Epithelial cell of proximal tubule (primary cell): ENCODE data around the gene MAP4K2. TPM values are rescaled to one million over a fixed set of nuclear protein-coding genes. Genes with fewer than 3 reads are reported as not detected.

Source experiments
- DNase-seq: peaks from one replicate; pipeline ENCODE4 v3.0.0-alpha.2; 2011; ENCODE audit warnings: low read depth
- H3K4me3 ChIP-seq: 2 replicates; pipeline ENCODE4 v1.5.1; 2011; ENCODE audit warnings: low read depth, mild to moderate bottlenecking, low read length
- total RNA-seq: library from RNA; depleted of rRNA; stranded (reverse); fragments of >200 nt; gene quantifications from 2 replicates; pipeline ENCODE4 v1.2.3, GENCODE V29; 2015
- TF ChIP-seq, protein P1 (sequence below): conservative IDR thresholded peaks from 2 replicates; pipeline ENCODE4 v1.5.1; 2012; ENCODE audit warnings: low read depth, mild to moderate bottlenecking, low read length

The MAP4K2 gene
- total RNA-seq, 1 donor from 2014 or later, result 52.4 TPM

DNA sequence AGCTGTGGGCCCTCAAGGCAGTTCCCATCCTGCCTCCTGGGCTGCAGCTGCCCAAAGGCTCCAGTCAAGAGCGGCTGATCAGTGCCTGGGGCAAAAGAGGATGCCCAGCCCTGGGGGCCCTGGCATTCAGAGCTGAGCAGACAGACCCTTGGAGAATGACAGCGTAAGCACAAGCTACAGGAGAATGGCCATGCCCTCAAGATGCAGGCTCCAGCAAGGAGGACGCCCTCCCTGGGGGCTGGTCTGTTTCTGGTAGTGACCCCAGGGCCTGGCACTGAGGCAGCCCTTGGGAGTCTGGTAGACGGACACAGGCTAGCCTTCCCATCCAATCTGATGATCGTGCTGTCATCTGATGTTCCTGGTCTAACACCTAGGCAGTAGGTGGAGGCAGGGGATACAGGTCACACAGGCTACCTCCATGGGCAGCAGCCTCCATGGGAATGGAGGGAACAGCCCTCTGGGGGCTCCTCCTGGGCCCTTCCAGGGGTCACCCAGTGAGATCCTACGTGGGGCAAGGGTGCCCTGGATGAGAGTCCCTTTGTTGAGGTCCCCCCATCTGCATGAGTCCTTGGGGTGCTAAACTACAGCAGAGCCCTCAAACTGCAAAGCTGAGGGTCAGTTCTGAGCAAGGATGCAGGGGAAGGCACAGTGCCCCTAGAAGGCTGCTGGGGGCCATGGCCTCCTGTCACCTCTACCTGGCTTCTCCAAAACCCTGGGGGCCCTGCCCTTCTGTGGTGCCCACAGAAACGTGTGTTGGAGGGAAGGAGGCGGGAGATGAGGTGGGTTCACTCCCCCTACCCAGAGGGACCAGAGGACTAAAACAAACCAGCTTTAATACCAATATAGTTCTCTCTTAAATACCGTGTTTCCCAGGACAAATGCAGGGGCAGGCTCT is 14.4 kb downstream of the MAP4K2 start:
- no peak overlapping the region for H3K4me3 ChIP-seq
- no peak for DNase-seq
- TF ChIP-seq, protein P1, sequence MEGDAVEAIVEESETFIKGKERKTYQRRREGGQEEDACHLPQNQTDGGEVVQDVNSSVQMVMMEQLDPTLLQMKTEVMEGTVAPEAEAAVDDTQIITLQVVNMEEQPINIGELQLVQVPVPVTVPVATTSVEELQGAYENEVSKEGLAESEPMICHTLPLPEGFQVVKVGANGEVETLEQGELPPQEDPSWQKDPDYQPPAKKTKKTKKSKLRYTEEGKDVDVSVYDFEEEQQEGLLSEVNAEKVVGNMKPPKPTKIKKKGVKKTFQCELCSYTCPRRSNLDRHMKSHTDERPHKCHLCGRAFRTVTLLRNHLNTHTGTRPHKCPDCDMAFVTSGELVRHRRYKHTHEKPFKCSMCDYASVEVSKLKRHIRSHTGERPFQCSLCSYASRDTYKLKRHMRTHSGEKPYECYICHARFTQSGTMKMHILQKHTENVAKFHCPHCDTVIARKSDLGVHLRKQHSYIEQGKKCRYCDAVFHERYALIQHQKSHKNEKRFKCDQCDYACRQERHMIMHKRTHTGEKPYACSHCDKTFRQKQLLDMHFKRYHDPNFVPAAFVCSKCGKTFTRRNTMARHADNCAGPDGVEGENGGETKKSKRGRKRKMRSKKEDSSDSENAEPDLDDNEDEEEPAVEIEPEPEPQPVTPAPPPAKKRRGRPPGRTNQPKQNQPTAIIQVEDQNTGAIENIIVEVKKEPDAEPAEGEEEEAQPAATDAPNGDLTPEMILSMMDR, result no peak

DNA sequence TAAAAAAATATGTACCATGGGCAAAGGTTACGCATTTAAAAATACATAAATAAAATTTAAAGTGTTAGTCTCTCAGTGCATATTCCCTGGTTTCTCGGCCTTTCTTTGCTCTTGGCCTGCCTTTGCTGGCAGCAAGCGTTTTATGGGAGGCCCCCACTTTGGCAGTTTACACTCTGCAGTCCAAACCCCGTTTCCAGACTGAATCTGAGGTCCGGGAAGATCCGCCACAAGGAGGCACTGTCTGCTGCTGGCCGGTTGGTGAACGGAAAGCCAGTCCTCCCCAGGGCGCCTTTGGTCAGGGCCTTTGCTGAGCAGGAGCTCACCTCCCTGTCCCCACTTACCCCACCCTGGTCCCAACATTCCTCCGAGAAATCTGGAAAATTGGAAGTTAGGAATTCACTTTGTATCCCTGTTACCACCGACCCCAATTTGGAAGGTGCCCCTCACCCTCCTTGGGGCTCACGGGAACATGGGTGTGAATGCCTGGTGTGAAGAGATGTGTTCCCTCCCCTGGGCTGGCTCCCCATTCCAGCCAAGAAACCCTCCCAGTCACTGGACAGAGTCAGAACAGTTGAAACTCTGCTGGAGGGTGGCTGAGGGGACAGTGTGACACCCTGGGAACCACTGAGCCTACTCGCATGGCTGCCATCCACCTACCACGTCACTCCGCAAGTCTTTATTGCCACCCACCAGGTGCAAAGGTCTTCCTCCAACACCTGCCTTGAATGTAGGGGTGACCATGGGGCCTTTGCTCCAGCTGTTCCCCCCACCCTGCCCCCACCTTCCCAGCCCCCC is 15.3 kb downstream of the MAP4K2 start:
- no peak overlapping the region for H3K4me3 ChIP-seq
- TF ChIP-seq, protein P1, result peak; percentile 95
- DNase-seq, result no peak

DNA sequence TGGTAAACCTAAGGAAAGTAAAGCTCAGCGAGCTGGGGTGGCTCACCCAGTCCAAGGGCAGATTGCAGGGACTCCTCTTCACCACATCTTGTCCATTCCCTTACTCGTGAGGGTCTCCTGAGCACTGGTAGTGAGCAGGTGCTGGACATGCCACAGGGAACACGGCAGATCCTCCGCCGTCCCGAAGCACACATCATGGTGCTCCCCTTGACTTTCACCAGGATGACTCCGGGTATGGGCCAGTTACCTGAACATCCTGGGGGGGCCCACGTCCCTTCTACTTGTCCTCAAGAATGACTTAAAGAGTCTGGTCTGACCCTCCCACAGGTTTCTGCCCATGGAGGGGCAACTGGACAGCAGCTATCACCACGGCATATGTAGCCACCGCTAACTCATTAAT is 16.7 kb downstream of the MAP4K2 start:
- TF ChIP-seq, protein P1, result no peak
- no peak for DNase-seq
- H3K4me3 ChIP-seq, result no peak overlapping the region

DNA sequence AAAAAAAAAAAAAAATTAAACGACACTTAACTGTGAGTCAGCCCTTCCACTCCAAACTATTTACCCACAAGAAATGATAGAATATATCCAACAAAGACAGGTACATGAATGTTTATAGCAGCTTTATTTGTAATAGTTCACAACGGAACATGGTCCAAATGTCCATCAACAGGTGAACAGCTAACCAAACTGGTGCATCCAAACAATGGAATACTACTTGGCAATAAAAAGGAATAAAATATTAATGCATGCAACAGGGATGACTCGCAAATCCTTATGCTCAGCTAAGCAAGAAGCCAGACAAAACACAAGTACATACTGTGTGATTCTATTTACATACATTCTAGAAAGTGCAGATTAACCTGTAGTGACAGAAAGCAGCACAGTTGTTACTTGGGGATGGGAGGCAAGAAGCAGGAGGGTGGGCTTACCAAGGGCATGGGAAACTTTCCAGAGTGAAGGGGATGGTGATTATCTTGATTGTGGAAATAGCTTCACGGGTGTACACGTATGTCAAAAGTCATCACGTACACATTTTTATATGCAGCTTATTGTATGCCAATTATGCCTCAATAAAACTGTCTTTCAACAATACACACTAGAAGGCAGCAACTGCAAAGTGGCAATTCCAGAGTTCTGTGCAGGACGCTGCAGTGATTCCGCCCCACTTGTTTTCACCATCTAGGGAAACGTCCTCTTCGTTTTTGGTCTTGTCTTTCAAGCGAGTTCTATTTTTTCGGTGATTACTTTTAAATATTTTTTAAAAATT is 18.0 kb downstream of the MAP4K2 start:
- DNase-seq, result no peak
- H3K4me3 ChIP-seq, result no peak overlapping the region
- TF ChIP-seq, protein P1, result no peak

DNA sequence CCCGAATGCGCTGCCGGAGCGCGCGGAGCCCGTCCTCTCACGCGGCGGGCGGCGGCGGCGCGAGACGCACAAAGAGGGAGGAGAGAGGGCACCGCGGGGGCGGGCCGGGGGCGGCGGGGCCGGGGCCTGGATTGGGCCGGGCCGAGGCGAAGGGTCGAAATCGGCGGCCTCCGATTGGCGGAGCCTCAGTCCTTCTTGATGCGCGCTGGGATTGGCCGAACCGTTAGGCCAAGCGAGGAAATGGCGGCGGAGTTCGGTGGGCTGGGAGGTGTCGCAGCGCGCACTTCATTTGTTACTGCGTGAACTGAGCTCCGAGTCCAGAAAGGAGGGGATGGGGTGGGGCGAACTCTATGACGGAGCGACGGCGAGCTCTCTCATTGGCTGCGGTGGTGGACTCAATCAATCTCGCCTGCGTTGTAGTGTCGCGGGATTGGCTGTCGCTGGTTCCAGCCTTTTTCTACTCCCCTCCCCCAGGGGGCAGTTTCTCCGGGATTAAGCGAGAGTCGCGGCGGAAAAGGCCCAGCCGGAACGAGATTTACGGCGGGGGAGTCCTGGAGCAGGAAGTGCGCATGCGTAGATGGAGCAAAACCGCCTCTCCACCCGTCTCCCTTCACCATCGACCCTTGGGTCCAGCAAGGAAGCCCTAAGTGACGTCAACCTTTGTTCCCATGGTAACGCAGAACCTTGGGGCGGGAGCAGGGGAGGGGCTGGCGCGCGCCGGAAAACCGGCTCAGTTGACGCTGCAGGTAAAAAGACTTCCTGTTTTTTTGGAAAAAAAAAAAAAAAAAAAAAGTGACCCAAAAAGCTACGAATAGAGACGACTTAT is 24.3 kb downstream of the MAP4K2 start, which contains the start of gene SF1:
SF1 (minus strand) TSS at position 70 of the 826 bp plus-strand sequence. CDS start 150 bp downstream, outside the sequence.
- TF ChIP-seq, protein P1, result no peak
- H3K4me3 ChIP-seq, result peak within 1 kb of the TSS; percentile 80
- DNase-seq, result peak; percentile 96

DNA sequence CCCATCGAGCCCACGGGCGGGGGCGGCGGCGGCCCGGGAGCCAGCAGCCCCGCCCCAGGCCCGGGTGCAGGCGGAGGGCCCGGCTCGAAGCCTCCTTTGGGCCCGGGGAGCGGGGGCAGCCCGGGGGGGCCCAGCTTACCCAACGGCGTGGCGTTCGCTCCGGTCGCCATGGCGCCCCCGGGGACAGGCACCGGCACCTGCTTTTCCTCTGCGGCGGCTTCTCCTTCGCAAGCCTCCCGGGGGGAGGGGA is 24.9 kb downstream of the MAP4K2 start:
- DNase-seq, result no peak
- H3K4me3 ChIP-seq, result peak overlapping the region; percentile 80
- TF ChIP-seq, protein P1, result no peak
